Measurements from ENCODE around the gene ABCA1. TPM values are rescaled to one million over a fixed set of nuclear protein-coding genes. Genes with fewer than 3 reads are reported as not detected.
A peak's percentile ranks its signal among the peaks of the same experiment; 100 is the strongest.

Gene ABCA1
- total and polyA plus RNA-seq, 2 donors (not counting 1 experiment from before 2014, with no cell fraction given), result 11.5 to 60.4 TPM

DNA sequence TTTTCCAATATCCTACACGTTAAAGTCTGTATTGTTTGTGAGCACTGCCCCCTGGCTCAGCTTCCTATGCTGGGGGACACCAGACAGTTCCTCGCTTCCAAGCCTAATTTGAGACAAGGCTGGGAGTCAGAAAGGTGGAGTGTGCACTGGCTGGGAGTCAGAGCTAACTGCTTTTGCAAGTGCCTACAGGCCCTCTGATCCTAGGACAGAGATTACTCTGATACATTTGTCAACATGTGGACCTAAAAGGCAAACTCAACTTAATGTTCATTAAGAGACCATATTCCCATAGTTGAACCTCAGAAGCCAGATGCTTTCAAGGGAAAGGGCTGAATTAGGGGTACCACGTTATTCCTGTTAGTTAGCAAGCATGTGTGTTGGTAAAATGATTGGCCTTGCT lies 83.2 kb downstream of the ABCA1 start:
- Histone ChIP-seq H3K27me3 (ENCODE audit: control insufficient read depth, insufficient read depth, low read length) (no peaks in the 10 kb centered on the region), H3K4me3 (replicated peaks in 1 of 4; ENCODE audit: control extremely low read depth in 1 of 4, insufficient read depth in 1 of 4, low read depth in 3 of 4, low read length in 4 of 4) (no peak overlapping the region), H2AFZ (ENCODE audit: low read length) (no peak overlapping the region), H3K4me2 (ENCODE audit: extremely low read depth, insufficient read depth, low read length) (no peak overlapping the region), H3K4me1 (ENCODE audit: control insufficient read depth, extremely low read depth, insufficient read depth, low read length) (no peaks in the 10 kb centered on the region), H3K36me3 (ENCODE audit: control insufficient read depth, insufficient read depth, low read length) (peaks cover 8% of the 10 kb centered on the region), H3K9me3 (ENCODE audit: control insufficient read depth, insufficient read depth, low read depth, low read length) (no peaks in the 10 kb centered on the region), H4K20me1 (ENCODE audit: control insufficient read depth, extremely low read depth, insufficient read depth, low read length) (no peaks in the 10 kb centered on the region), H3K27ac (ENCODE audit: insufficient read depth, low read length) (no peak overlapping the region), H3K9ac (ENCODE audit: insufficient read depth, low read length) (no peak overlapping the region), H3K79me2 (ENCODE audit: control insufficient read depth, insufficient read depth, low read length) (no peaks in the 10 kb centered on the region)
- DNase-seq (ENCODE audit: low read depth in 2 of 2), result no peak
- TF ChIP-seq, protein P1, sequence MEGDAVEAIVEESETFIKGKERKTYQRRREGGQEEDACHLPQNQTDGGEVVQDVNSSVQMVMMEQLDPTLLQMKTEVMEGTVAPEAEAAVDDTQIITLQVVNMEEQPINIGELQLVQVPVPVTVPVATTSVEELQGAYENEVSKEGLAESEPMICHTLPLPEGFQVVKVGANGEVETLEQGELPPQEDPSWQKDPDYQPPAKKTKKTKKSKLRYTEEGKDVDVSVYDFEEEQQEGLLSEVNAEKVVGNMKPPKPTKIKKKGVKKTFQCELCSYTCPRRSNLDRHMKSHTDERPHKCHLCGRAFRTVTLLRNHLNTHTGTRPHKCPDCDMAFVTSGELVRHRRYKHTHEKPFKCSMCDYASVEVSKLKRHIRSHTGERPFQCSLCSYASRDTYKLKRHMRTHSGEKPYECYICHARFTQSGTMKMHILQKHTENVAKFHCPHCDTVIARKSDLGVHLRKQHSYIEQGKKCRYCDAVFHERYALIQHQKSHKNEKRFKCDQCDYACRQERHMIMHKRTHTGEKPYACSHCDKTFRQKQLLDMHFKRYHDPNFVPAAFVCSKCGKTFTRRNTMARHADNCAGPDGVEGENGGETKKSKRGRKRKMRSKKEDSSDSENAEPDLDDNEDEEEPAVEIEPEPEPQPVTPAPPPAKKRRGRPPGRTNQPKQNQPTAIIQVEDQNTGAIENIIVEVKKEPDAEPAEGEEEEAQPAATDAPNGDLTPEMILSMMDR (conservative IDR thresholded peaks at IDR 0.05 in 1 of 2, IDR thresholded peaks at IDR 0.05 in 1 of 2; ENCODE audit: low read depth in 1 of 2, low read length in 2 of 2), result no peak
- no peak for TF ChIP-seq EZH2 (IDR thresholded peaks at IDR 0.05; ENCODE audit: low read length, missing control alignments)

DNA sequence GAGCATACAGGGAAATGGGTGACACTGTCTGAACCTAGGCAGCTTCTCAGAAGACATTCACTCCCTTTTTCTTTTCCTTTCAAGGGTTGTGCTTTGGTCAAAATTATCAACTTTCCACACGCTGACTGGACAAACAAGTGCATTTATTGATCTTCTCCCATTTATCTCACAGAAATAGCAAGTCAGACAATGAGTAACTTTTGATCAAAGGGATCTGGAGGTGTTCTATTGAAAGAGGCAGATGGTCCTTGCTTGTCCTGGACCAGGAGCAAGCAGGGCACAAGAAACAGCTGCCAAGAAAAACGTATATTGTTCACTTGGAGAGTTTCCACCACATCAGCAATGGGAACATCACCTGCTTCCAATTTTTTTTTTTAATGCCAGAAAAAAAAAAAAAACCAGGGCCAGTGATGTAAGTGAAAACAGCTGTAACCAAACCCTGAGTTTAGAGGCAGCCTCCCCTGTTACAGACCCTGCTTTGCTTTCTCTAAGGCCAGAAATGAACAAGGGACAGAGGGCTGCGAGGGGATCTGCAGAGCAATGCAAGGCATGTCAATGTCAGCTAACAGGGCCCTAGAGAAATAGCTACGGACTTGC lies 84.2 kb downstream of the ABCA1 start:
- Histone ChIP-seq H3K79me2 (ENCODE audit: control insufficient read depth, insufficient read depth, low read length) (no peaks in the 10 kb centered on the region), H3K27me3 (ENCODE audit: control insufficient read depth, insufficient read depth, low read length) (no peaks in the 10 kb centered on the region), H3K27ac (ENCODE audit: insufficient read depth, low read length) (no peak overlapping the region), H3K36me3 (ENCODE audit: control insufficient read depth, insufficient read depth, low read length) (peaks cover 8% of the 10 kb centered on the region), H3K4me3 (replicated peaks in 1 of 4; ENCODE audit: control extremely low read depth in 1 of 4, insufficient read depth in 1 of 4, low read depth in 3 of 4, low read length in 4 of 4) (no peak overlapping the region), H3K4me2 (ENCODE audit: extremely low read depth, insufficient read depth, low read length) (no peak overlapping the region), H4K20me1 (ENCODE audit: control insufficient read depth, extremely low read depth, insufficient read depth, low read length) (no peaks in the 10 kb centered on the region), H3K4me1 (ENCODE audit: control insufficient read depth, extremely low read depth, insufficient read depth, low read length) (no peaks in the 10 kb centered on the region), H3K9me3 (ENCODE audit: control insufficient read depth, insufficient read depth, low read depth, low read length) (no peaks in the 10 kb centered on the region), H3K9ac (ENCODE audit: insufficient read depth, low read length) (no peak overlapping the region), H2AFZ (ENCODE audit: low read length) (no peak overlapping the region)
- TF ChIP-seq, protein P1 (conservative IDR thresholded peaks at IDR 0.05 in 1 of 2, IDR thresholded peaks at IDR 0.05 in 1 of 2; ENCODE audit: low read depth in 1 of 2, low read length in 2 of 2), result no peak
- no peak for TF ChIP-seq EZH2 (IDR thresholded peaks at IDR 0.05; ENCODE audit: low read length, missing control alignments)
- DNase-seq (ENCODE audit: low read depth in 2 of 2), result no peak

DNA sequence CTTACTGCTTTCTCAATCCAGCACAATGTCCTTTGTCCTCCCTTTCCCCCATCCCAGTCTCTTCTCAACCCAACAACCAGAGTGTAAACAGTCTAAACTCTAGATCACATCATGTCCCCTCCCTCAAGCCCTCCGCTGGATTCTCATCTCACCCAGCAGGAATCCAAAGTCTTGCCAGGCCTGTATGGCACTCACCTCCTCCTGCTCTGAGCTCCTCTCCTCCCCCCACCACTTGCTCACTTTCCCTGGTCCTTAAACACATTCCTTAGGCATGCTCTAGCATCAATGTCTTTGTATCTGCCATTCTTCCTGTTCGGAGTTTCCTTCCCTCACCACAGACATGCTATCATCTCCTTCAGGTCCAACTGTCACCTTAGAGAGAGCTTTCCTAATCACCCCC lies 85.3 kb downstream of the ABCA1 start:
- TF ChIP-seq, protein P1 (conservative IDR thresholded peaks at IDR 0.05 in 1 of 2, IDR thresholded peaks at IDR 0.05 in 1 of 2; ENCODE audit: low read depth in 1 of 2, low read length in 2 of 2), result no peak
- TF ChIP-seq EZH2 (IDR thresholded peaks at IDR 0.05; ENCODE audit: low read length, missing control alignments), result no peak
- H2AFZ ChIP-seq (ENCODE audit: low read length), result no peak overlapping the region
- H3K9ac ChIP-seq (ENCODE audit: insufficient read depth, low read length), result no peak overlapping the region

More for the DNA sequence above, 85.3 kb downstream of the ABCA1 start:
- DNase-seq (ENCODE audit: low read depth in 2 of 2), result peak in 1 of 2 donors; percentile 37
- H3K4me3 ChIP-seq (replicated peaks in 1 of 4; ENCODE audit: control extremely low read depth in 1 of 4, insufficient read depth in 1 of 4, low read depth in 3 of 4, low read length in 4 of 4), result no peak overlapping the region
- no peak overlapping the region for H3K27ac ChIP-seq (ENCODE audit: insufficient read depth, low read length)
- peaks cover 8% of the 10 kb centered on the region for H3K36me3 ChIP-seq (ENCODE audit: control insufficient read depth, insufficient read depth, low read length)
- H3K4me1 ChIP-seq (ENCODE audit: control insufficient read depth, extremely low read depth, insufficient read depth, low read length), result no peaks in the 10 kb centered on the region
- no peaks in the 10 kb centered on the region for H4K20me1 ChIP-seq (ENCODE audit: control insufficient read depth, extremely low read depth, insufficient read depth, low read length)
- H3K27me3 ChIP-seq (ENCODE audit: control insufficient read depth, insufficient read depth, low read length), result no peaks in the 10 kb centered on the region
- no peaks in the 10 kb centered on the region for H3K79me2 ChIP-seq (ENCODE audit: control insufficient read depth, insufficient read depth, low read length)
- H3K4me2 ChIP-seq (ENCODE audit: extremely low read depth, insufficient read depth, low read length), result no peak overlapping the region
- H3K9me3 ChIP-seq (ENCODE audit: control insufficient read depth, insufficient read depth, low read depth, low read length), result no peaks in the 10 kb centered on the region

All from fibroblast of lung (primary cell).